ENCODE data around the gene KCNN2.
"Not testable (repeated sequence)": the region's sequence is repeated elsewhere in the genome, so short reads cannot be mapped to it uniquely, and the experiment has no call there.

Gene KCNN2

DNA sequence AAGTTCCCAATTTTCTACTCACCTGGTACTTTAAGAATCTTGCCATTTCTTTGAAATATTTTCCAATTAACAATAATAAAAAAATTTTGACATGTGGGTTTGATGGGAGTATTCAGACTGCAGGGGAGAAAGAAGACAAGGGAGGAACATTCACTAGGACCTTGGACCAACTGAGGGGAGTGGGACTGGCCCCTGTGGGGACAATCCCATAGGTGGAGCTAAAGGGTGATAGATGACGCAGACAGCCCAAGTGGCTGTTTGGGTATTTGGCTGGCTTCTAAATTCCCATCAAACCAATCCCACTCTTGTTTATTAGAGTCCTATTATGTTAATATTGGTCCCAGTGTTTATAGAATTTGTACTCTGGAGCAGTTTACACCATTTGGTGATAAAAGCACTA is 65.3 kb downstream of the KCNN2 start:
- no peak for DNase-seq

DNA sequence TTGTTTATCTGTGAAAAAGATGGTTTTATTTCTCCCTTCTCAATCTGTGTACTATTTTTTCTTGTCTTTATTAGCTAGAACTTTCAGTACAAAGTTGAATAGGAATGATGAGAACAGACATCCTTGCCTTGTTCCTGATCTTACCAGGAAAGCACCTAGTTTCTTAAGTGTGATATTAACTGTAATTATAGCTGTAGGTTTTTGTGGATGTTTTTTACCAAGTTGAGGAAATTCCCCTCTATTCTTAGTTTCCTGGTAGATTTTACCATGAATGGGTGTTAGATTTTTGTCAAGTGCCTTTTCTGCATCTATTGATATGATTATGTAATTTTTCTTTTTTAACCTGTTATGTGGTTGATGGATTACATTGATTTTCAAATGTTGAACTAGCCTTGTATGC is 68.7 kb downstream of the KCNN2 start:
- DNase-seq: no peak

DNA sequence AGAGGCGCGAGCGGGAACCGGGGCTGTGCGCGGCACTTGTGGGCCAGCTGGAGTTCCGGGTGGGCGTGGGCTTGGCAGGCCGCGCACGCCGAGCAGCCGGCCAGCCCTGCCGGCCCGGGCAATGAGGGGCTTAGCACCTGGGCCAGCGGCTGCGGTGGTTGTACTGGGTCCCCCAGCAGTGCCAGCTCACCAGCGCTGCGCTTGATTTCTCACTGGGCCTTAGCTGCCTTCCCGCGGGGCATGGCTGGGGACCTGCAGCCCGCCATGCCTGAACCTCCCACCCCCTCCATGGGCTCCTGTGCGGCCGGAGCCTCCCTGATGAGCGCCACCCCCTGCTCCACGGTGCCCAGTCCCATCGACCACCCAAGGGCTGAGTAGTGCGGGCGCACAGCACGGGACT is 70.8 kb downstream of the KCNN2 start:
- DNase-seq: not testable (repeated sequence)

DNA sequence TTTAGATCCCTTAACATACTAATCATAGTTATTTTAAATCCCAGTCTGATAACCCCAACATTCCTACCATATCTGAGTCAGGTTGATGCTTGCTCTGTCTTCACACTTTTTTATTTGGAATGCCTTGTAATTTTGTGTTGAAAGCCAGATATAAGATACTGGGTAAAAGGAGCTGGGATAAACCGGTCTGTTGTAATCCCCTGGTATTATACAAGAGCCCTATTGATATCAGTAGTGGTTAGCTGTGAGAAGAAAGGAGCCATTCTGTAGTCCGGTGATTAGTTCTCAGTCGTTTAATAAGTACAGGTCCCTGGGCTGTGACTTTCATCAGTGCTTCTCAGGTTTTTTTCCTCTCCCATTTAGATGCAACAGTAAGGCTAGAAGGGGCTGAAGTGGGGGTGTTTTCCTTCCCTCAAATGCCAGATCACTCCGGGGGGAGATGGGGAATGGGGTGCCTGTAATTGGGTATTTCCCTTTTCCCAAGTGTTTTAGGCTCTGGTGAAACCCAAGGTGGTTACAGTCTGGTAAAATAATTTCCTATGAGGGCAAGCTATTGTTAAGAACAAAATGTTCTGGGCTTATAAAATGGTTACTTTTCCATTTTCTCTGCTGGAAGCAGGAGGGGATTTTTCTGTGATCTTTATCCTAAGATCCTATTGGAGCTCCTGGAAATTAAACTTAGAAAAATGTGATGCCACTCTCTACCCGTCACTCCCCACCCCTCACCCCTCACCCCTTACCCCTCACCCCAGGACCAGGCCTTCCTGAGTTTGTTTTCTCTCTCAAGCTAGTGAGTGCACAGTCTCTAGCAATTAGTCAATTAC is 72.7 kb downstream of the KCNN2 start:
- DNase-seq: no peak

DNA sequence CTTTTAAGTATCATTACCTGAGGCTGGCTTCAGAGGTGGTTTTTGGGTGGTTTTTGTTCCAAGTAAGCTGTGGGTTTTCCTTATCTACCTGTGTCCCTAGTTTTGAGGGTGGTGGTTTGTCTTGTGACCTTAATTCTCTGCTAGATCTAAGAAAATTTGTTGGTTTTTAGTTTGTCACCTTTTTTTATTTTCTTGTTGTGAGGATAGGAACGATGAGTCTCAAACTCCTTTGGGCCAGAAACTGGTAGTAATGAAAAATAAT is 73.3 kb downstream of the KCNN2 start:
- no peak for DNase-seq

DNA sequence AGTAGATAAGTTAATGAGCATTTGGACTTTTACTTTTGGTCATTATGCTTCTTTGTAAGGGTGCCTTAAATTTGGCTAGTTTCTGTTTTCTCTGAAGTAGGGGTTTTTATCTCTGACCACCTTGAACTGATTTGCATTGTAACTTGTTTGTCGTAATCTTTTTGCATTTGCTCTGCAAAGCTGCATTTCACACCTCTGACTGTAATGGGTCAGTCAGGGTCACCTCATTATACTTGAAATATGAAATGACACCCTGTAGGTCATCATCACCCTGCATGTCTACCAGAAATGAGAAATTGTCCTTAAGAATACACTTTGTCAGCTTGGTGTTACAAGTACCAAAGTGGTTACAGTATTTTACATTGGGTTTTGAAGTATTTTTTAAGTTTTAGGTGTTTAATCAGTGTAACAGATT is 74.0 kb downstream of the KCNN2 start:
- DNase-seq: no peak

DNA sequence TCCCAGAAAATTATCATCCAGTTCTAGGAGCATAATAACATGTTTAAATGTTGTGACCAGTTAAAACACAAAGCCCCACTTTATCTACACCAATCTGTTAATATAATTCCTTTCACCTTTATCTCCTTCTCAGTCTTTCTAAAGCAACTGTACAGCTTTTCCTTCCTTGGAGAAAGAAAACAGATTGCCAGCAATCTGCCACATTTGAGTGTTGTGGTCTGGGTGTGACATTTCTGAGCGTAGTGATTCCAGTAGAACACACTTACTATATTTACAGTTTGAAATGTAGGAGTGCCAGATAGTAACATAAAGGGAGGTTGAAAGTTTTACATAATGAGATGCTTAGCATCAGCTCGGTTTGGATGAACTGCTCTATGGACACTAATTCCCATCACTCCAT is 76.1 kb downstream of the KCNN2 start:
- no peak for DNase-seq

DNA sequence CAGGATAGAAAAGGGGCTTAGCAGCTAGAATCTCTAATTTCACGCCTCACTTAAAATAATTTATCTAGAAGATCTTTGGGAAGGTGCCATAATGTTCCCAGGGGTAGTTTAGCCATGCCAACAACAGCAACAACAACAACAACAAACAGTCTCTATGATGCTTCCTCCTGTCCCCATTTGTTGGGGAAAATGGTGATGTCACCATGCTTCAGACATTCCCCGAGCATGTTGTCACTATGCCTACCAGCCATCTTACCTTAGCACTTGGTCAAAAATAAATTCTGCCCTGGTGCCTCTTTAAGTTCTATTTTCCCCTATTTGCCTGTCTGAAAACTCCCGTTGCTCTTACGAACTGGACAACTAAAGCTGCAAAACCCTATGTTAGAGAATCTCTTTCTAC is 76.6 kb downstream of the KCNN2 start:
- DNase-seq: no peak

DNA sequence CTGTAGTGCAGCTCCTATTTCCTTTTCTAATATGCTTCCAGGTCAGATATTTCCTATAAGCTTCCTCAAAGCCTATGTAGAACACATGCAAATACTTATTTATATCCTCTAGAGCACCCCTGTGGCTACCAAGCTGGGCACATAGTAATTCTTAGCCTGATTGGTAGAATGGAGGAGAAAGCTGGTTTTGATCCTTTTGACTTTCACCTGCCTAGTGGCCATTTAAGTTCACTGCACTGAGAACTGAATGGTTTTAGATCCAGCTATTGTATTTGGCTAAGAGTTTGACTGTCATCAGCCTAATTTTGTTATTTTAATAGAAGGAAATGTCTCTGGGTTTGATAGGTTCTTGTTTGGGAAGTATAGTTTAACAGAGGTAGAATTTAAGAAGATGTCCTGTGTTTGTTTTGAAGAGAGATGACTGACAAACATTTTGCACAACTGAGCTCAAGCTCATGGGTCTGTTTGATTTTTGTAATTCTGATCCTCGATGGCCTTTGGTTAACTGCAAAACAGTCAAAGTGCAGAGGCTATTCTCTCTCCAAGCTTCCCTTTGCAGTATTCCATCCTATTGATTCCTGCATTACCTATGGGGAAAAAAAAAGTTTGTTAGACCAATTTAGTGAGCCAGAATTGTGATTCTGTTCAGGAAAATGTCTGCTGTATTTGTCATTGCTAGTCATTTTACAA is 85.4 kb downstream of the KCNN2 start:
- no peak for DNase-seq

DNA sequence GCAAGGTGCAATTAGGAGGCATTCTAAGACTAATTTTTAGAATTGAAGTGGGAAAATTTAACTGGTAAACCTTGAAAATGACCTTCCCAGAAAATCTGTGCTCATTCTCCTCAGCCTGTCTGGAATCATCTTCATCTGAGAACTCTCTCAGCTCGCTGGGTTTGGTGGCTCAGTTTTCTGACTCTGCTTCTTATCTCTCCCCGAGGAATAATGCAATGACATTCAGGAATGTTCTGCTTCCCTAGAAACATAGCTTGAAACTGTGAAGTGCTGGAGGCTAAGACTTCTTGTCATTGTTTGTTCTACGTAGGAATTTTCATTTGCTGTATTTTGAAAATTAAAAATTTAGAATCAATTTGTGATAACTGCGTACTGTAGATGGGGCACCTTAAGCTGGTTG is 86.6 kb downstream of the KCNN2 start:
- no peak for DNase-seq

DNA sequence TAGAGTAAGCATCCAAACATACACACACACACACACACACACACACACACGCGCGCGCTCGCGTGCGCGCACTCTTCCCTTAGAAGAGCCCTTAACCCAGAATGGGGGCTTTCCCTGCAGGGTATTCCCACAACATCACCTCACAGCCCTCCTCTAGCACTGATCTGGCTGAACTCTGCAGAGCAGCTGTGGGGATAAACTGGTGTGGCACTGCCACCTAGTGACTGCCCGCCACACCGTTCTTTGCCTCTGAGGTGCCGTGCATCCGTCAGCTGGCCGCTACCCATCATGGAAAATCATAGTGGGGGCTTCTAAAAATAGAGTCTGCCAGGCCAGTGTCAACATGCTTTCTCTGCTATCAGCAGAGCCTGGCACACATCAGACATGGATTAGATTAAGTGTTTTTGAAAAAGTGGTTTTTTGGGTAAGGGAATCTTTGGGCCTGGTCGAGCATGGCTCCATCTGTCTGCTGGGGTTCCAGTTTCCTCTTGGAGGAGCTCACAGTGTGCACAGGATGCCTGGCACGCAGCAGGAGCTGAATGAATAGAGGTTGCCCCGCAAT is 88.1 kb downstream of the KCNN2 start:
- DNase-seq: peak; percentile 71

DNA sequence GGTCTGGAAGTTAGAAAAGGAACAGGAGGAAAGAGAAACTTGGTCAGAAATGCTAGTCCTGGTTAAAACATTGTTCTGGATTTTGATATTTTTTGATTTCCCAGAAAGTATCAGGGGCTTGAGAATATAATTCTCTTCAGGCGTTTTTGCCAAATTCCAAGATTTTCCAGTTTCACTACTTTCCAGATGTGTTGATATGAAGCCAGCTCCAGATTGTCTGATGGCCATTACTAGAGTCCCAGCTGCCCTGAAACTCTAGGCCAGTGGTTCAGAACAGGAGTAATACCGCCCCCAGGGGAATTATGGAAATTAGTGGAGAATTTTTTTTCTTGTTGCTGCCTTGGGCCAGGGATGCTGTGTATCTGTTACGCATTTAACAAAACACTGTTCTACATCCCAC is 88.6 kb downstream of the KCNN2 start:
- no peak for DNase-seq

DNA sequence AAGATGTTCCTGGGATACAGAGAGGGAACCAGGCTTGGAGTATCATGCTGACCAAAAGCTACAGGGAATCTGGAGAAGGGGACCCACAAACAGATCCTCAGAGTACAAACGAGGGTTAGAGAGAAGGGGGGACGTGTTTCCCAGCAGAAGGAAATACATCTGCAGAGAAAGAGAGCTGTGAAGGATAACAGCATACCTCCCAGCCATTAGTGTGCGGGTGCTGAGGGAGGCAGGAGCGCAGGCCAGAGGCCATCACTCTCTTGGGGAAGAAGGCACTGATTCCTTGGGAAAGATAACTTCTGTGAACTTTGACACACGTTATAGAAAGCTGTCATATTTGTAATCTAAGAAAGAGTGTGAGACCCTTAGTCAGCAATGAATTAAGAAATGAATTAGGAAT is 96.9 kb downstream of the KCNN2 start:
- DNase-seq: no peak

DNA sequence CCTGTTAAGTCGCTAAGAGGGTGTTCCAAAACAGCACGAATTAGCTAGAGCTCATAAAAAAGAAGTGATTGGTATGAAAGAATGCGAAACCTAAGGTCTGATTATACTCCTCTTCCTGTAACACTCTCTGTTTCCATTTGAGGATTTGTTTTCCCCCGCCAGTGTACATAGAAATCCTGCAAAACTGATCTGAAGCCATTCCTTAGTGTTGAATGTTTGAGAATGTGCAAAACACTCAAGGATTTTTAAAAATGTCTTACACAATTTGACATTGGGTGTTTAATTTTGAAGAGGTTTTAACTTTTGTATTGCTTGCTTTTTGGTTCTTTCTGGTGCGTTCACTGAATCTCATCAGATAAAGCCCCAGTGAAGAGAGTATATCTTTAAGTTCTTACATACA is 105.3 kb downstream of the KCNN2 start:
- no peak for DNase-seq

DNA sequence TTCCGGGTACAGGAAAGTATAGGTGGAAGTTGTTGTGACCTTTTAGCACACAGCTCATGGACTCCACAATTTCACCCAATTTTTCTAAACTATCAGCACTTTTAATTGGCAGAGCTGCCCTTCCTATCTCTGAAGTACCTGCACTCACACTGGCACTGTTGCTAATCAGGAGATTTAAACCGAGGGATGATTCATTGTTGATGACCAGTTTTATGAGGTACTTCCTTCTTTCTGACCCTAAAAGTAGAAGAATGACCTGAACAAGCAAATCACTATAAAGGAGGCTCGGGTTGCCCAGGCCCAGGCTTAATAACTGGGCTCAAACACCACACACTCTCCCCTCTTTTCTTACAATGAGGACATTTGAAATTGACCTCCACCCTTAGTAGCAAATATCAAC is 105.9 kb downstream of the KCNN2 start:
- no peak for DNase-seq

DNA sequence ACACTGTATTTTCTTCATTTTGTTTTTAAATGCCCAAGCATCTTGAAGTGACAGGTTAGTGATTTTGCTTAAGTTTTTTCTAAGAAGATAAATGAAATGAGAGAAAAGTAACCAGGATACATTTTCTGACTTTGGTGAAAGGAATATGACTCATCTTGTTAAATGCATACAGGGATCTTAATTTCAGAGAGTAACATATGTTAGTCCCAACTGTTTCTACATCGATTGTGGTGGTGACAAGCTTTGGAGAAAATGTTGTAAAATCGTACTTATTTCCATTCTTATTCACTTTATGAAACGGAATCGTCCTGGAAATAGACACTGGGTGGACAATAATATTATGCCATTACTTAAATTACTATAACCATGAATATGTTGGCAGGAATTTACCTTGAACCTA is 107.5 kb downstream of the KCNN2 start:
- no peak for DNase-seq

DNA sequence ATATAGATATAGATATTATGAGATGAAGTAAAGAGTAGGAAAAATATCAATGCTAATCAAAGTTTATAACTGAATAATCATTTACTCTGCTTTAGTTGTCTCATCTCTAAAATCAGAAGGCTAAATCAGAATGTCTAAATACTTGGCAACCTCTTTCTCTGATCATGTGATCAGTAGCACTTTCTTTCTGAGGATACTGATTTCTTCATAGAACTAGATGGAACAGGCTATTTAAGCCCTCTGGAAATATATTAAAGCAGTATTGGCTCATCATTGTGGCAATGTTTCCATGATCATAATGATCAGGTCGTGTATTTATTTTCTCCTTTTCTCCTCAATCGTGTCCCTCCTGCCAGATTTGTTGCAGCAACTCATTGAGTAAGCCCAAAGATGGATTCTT is 109.7 kb downstream of the KCNN2 start:
- DNase-seq: no peak

DNA sequence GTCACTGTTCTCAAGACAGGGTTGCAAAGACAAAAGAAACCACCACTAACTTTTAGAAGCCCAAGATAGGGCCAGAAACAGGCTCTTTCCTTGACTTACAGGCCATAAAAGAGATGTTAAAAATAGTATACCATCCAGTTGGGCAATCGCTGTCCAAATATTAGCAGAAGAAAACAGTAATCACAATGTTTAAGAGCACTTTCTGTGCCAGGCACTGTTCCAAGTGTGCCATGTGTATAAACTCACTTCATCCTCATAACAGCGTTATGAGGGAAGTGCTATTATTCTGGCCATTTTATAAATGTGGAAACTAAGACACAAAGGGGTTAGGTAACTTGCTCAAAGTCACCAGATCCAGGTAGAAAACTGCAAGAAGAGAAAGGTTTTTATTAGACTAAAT is 111.7 kb downstream of the KCNN2 start:
- DNase-seq: no peak

DNA sequence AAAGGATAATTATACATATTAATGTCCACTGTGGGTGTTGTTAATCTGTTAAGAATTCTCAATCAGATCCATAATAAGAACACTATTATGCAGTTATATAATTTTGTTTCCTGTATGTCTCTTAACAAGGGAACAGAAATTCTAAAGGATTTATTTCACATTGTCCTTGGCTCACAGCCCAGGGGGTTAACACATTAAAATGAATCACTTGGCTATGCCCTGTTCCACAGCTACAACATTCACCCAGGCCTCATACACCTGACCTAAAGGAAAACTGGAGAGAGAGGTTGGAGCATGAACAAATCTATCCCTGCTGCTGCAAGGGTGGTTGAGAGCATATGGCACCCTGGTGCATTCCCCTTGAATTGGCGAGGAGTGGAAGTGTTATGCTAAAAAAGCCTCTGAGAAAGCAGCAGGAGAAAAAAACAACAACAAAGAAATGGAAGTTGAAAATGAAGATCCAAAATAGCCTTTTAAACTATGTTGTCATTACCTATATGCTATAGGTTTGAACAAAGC is 116.0 kb downstream of the KCNN2 start:
- no peak for DNase-seq

DNA sequence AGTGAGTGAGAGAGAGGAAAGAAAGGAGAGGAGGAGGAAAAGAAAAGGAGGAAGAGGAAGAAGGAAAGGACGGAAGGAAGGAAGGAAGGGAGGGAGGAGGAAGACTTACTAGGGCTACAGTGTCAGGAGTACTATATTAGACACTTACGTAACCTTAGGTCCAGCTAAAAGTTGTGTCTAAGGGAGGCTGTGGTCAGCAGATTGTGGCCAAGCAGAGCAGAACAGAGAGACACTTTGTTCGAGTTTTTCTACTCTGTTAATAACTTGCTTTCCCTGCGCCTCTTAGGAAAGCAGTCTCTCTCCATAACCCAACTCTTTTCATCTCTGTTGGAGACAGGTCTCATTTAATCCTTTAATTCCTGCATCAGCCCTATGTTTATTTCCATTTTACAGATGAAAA is 138.9 kb downstream of the KCNN2 start:
- no peak for DNase-seq

DNA sequence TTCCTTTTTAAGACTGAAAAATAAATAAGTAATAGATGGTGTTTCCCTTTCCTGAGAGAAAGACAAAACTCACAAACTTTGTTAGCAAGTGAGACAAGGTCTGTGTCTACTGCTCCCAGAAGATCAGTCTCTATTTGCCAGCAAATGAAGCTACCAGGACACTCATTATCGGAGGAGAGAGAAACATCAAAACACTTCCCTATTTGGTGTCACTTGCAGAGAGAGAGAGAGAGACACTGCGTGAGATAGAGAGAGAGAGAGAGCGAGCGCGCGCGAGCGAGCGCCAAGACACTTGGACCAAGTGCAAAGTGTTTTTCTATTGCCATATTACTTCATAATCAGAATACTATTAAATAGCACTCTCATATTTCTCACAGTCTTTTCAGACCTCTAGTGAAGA is 142.7 kb downstream of the KCNN2 start:
- no peak for DNase-seq

DNA sequence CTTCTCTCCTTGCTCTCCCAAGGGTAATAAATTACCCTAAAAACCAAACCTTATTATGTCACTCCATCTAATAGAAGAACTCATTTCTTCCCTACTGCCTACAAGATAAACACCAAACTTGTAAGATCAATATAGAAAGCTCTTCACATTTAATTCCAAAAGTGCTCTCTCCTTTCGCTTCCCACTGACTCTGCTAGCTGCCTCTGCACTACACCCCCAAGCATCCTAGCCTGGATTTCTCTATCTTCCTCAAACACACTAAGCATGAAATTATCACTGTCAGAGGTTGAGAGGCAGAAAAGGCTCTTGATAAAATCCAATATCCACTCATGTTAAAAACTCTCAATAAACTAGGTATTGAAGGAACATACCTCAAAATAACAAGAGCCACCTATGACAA is 162.4 kb downstream of the KCNN2 start:
- no peak for DNase-seq

DNA sequence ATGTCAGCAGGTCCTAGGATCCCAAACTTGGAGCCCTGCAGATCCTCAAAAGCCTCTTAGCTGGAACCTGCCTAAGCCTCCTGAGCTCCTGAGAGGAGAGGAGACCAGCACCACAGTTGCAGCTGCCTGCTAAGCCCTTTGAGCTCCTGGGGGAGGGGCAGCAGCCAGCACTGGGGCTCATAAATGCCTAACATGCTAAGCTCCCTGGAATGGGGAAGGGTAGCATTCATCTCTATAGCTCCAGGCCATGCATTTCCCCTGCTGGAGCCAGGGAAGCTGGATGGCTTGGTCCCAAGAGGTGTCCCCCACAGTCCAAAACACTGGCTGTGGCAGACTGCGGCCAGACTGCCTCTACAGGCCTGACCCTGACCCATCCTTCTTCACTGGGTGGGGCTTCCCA is 182.7 kb downstream of the KCNN2 start:
- DNase-seq: no peak
